HCT116 (cell line): ENCODE measurements around the gene TMEM266. TPM values are rescaled to one million over a fixed set of nuclear protein-coding genes. Genes with fewer than 3 reads are reported as not detected.

Experiments
- ATAC-seq: fragments of 200-7000 bp; cut with Tn5 transposase; 2 replicates; pipeline ENCODE4 v1.9.1; 2020; ENCODE audit warnings: mild to moderate bottlenecking, moderate library complexity
- BruUV-seq: library from RNA; stranded (reverse); fragments of 400-500 nt; replicated peaks from 2 replicates; lab custom pipeline; 2021; lab: Mats Ljungman, UMichigan
- CTCF ChIA-PET: fragments of 300-600 bp; sonication (Branson Sonifier 250); formaldehyde crosslinking; loops from one replicate; lab custom pipeline; 2021; ENCODE audit warnings: antibody characterized with exemption; lab: Charles Lee
- POLR2A ChIA-PET: fragments of 300-600, 350-600 bp; sonication (Branson Sonifier 250); formaldehyde crosslinking; loops from one replicate; lab custom pipeline; 2021; ENCODE audit warnings: antibody characterized with exemption; lab: Charles Lee
- RAD21 ChIA-PET, 2 experiments: fragments of 300-600 bp; sonication (Branson Sonifier 250); formaldehyde crosslinking; loops; one replicate each; lab custom pipeline; 2023; ENCODE audit warnings: low total read pairs in 2 of 2; ENCODE audit not compliant: uncharacterized antibody in 2 of 2, unreplicated experiment in 2 of 2, low non-redundant PET in 1 of 2; lab: Charles Lee
- DNase-seq: peaks from one replicate; pipeline ENCODE4 v3.0.0-alpha.2; 2010; ENCODE audit warnings: low read depth, low spot score
- H2AFZ ChIP-seq: fragments of 200-600 bp; shearing (Covaris generic), sonication (generic); 2 replicates; pipeline ENCODE4 v1.6.1; 2017; ENCODE audit warnings: low read depth, mixed run types, mixed read lengths, antibody characterized with exemption, low read length; ENCODE audit not compliant: poor library complexity, severe bottlenecking
- H3K27ac ChIP-seq: 2 replicates; pipeline ENCODE4 v1.5.1; 2012; ENCODE audit warnings: low read depth, low read length
- H3K27me3 ChIP-seq: fragments of 200-600 bp; sonication (generic); 2 replicates; pipeline ENCODE4 v1.6.1; 2016; ENCODE audit warnings: mixed run types, low read length, mixed read lengths; ENCODE audit not compliant: insufficient read depth
- H3K36me3 ChIP-seq, 2 experiments: fragments of 200-500 bp in 1 of 2; fragments of 200-600 bp in 1 of 2; sonication (Bioruptor generic) in 1 of 2; sonication (generic) in 1 of 2; 2 replicates each; pipeline versions ENCODE4 v1.5.1 to v1.6.1; 2014 to 2016; ENCODE audit warnings: low read length in 2 of 2, inconsistent platforms in 1 of 2, mixed read lengths in 1 of 2, mixed run types in 1 of 2; ENCODE audit not compliant: insufficient read depth in 2 of 2, control insufficient read depth in 1 of 2
- H3K4me1 ChIP-seq, 2 experiments: fragments of 200-600 bp in 1 of 2; sonication (generic) in 1 of 2; 2 replicates each; pipeline versions ENCODE4 v1.5.1 to v1.6.1; 2012 to 2017; ENCODE audit warnings: low read length in 2 of 2, inconsistent platforms in 1 of 2, mild to moderate bottlenecking in 1 of 2, mixed read lengths in 1 of 2, mixed run types in 1 of 2, moderate library complexity in 1 of 2; ENCODE audit not compliant: insufficient read depth in 2 of 2, control insufficient read depth in 1 of 2
- H3K4me2 ChIP-seq: fragments of 200-600 bp; sonication (generic); 2 replicates; pipeline ENCODE4 v1.6.1; 2017; ENCODE audit warnings: mixed run types, low read length, mixed read lengths
- H3K4me3 ChIP-seq, 2 experiments: fragments of 200-600 bp in 1 of 2; sonication (generic) in 1 of 2; replicated peaks in 1 of 2; 2 replicates each; pipeline ENCODE4 v1.5.1; 2011 to 2016; ENCODE audit warnings: low read length in 2 of 2, control low read depth in 1 of 2, low read depth in 1 of 2, mild to moderate bottlenecking in 1 of 2, mixed read lengths in 1 of 2, mixed run types in 1 of 2
- H3K79me2 ChIP-seq: fragments of 200-600 bp; sonication (generic); 2 replicates; pipeline ENCODE4 v1.6.1; 2017; ENCODE audit warnings: mild to moderate bottlenecking, mixed run types, low read length, moderate library complexity, mixed read lengths; ENCODE audit not compliant: insufficient read depth
- H3K9ac ChIP-seq: fragments of 200-600 bp; sonication (generic); 2 replicates; pipeline ENCODE4 v1.6.1; 2016; ENCODE audit warnings: low read length, mixed read lengths
- H3K9me2 ChIP-seq: fragments of 200-600 bp; sonication (generic), shearing (Covaris generic); 2 replicates; pipeline ENCODE4 v1.6.1; 2017; ENCODE audit warnings: mixed run types, mild to moderate bottlenecking, moderate library complexity; ENCODE audit not compliant: insufficient read depth
- H3K9me3 ChIP-seq, 2 experiments: fragments of 200-500 bp in 1 of 2; fragments of 200-600 bp in 1 of 2; sonication (Bioruptor generic) in 1 of 2; sonication (generic) in 1 of 2; 2 replicates each; pipeline ENCODE4 v1.6.1; 2014 to 2017; ENCODE audit warnings: low read length in 2 of 2, mixed read lengths in 2 of 2, inconsistent platforms in 1 of 2, low read depth in 1 of 2, mild to moderate bottlenecking in 1 of 2, mixed run types in 1 of 2, moderate library complexity in 1 of 2; ENCODE audit not compliant: control insufficient read depth in 1 of 2, insufficient read depth in 1 of 2
- H4K20me1 ChIP-seq: fragments of 200-600 bp; sonication (generic), shearing (Covaris generic); 2 replicates; pipeline ENCODE4 v1.6.1; 2017; ENCODE audit warnings: mixed run types, mild to moderate bottlenecking, moderate library complexity; ENCODE audit not compliant: insufficient read depth
- ATF3 ChIP-seq: IDR thresholded peaks from 2 replicates; pipeline ENCODE4 v1.6.1; 2012
- ZFX ChIP-seq: fragments of 450-650 bp; IDR thresholded peaks from 2 replicates; pipeline ENCODE4 v1.6.1; 2017
- intact Hi-C: fragments of 100-400 bp; cut with micrococcal nuclease; formaldehyde crosslinking; loops from 2 replicates; pipeline ENCODE4 v1.10.0; 2022
- total RNA-seq: library from RNA; stranded (reverse); gene quantifications from one replicate; pipeline ENCODE4 v1.2.1, GENCODE V29; 2021; ENCODE audit not compliant: unreplicated experiment
- TF ChIP-seq, protein P1 (sequence below): IDR thresholded peaks from 2 replicates; pipeline ENCODE4 v1.6.1; 2011; ENCODE audit warnings: mild to moderate bottlenecking, low read length, moderate library complexity; ENCODE audit not compliant: insufficient replicate concordance; ENCODE audit errors: extremely low read depth

Gene TMEM266
- total RNA-seq, 1 experiment from 2014 or later, result 0.91 TPM

DNA sequence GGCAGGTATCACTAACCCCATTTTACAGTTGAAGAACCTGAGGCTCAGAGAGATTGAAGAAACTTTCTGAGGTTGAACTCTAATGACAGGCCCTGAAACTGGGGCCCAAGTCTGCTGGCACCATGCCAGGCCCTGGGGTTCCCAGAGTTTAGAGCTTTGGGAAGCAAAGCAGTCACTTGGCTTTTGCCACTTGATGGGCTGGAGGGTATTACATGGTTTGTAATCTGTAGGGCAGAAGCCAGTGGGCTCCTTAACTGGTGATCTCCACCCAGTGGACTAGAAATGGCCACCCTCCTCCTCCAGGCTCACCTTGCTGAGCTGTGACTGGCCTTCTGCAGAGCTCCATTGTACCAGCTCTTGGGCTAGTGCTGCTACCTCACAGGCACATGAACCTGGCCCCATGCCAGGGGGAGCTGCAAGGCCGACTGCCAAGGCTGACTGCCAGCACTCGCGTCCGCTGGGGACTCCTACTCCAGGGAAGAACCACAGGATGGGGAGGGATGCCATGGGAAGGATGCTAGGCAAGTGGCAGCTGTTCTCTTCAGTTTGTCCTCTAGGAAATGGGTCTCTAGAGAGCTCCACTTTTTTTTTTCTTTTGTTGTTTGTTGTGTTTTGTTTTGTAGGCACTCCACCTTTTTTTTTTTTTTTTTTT lies 146.7 kb downstream of the TMEM266 start:
- peak; percentile 10; the same call in 1 of the 2 replicates for ATAC-seq
- RAD21 ChIA-PET, result no interaction called here

More for the DNA sequence above, 146.7 kb downstream of the TMEM266 start:
- no TSS peak for BruUV-seq
- H3K9me3 ChIP-seq, result no peaks in the 10 kb centered on the region
- H3K4me1 ChIP-seq, result peaks cover 0 to 1% of the 10 kb centered on the region in 2 experiments; a peak in 2 of 4 replicates
- H3K27me3 ChIP-seq, result no peaks in the 10 kb centered on the region
- ChIA-PET CTCF (no interaction called here), POLR2A (no interaction called here)
- no peaks in the 10 kb centered on the region for H3K79me2 ChIP-seq
- no peak overlapping the region for H3K4me3 ChIP-seq
- H2AFZ ChIP-seq, result no peak overlapping the region
- no peaks in the 10 kb centered on the region for H4K20me1 ChIP-seq
- no peaks in the 10 kb centered on the region for H3K9me2 ChIP-seq
- intact Hi-C loops, result no loop called here
- TF ChIP-seq, protein P1, sequence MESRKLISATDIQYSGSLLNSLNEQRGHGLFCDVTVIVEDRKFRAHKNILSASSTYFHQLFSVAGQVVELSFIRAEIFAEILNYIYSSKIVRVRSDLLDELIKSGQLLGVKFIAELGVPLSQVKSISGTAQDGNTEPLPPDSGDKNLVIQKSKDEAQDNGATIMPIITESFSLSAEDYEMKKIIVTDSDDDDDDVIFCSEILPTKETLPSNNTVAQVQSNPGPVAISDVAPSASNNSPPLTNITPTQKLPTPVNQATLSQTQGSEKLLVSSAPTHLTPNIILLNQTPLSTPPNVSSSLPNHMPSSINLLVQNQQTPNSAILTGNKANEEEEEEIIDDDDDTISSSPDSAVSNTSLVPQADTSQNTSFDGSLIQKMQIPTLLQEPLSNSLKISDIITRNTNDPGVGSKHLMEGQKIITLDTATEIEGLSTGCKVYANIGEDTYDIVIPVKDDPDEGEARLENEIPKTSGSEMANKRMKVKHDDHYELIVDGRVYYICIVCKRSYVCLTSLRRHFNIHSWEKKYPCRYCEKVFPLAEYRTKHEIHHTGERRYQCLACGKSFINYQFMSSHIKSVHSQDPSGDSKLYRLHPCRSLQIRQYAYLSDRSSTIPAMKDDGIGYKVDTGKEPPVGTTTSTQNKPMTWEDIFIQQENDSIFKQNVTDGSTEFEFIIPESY, result no peak
- no peak for TF ChIP-seq ATF3
- TF ChIP-seq ZFX, result no peak
- no peak overlapping the region for H3K27ac ChIP-seq
- H3K4me2 ChIP-seq, result no peak overlapping the region
- H3K36me3 ChIP-seq, result no peaks in the 10 kb centered on the region
- DNase-seq, result no peak
- no peak overlapping the region for H3K9ac ChIP-seq
